Adrenal gland (tissue), 12 donors: ENCODE results near the gene CEP164. TPM values are rescaled to one million over a fixed set of nuclear protein-coding genes. Genes with fewer than 3 reads are reported as not detected.
"Not testable (repeated sequence)": the region's sequence is repeated elsewhere in the genome, so short reads cannot be mapped to it uniquely, and the experiment has no call there.

Source experiments
- DNase-seq, 7 donors: peaks; one replicate each; pipeline ENCODE4 v3.0.0-alpha.2; 2019 to 2020
- H3K27ac ChIP-seq, 5 donors: fragments of 200-600 bp; sonication (generic) in 4 of 5; 1 replicate in 3 of 5; 2 replicates in 2 of 5; pipeline versions ENCODE4 v1.5.1 to v1.8.0; 2016 to 2020; ENCODE audit warnings: mild to moderate bottlenecking in 1 of 5
- H3K27me3 ChIP-seq: fragments of 200-600 bp; 2 replicates; pipeline ENCODE4 v1.8.0; 2021
- H3K36me3 ChIP-seq, 2 donors: fragments of 200-600 bp; replicated peaks in 1 of 2; 1 replicate in 1 of 2; 2 replicates in 1 of 2; pipeline versions ENCODE4 v1.5.1 to v1.8.0; 2018 to 2022
- H3K4me1 ChIP-seq, 2 donors: fragments of 200-600 bp; replicated peaks in 1 of 2; 1 replicate in 1 of 2; 2 replicates in 1 of 2; pipeline versions ENCODE4 v1.5.1 to v1.8.0; 2018 to 2021
- H3K4me3 ChIP-seq, 4 donors: fragments of 200-600 bp; sonication (generic) in 3 of 4; one replicate each; pipeline ENCODE4 v1.5.1; 2016 to 2018
- H3K9me3 ChIP-seq, 3 donors: fragments of 200-600 bp; sonication (generic) in 1 of 3; replicated peaks in 1 of 3; 1 replicate in 2 of 3; 2 replicates in 1 of 3; pipeline versions ENCODE4 v1.5.1 to v1.8.0; 2016 to 2021
- POLR2A ChIP-seq, 2 donors: fragments of 450-650 bp; IDR thresholded peaks; one replicate each; pipeline ENCODE4 v1.6.1; 2017; ENCODE audit warnings: antibody characterized with exemption in 2 of 2, mild to moderate bottlenecking in 2 of 2, moderate library complexity in 1 of 2
- WGBS, 4 donors: extraction: QIAGEN DNeasy Blood & Tissue Kit in 2 of 4; methylation state at CpG; one replicate each; pipeline versions ENCODE4 v1.1.5 to v1.1.7; 2013 to 2017; 5-methylcytosine and 5-hydroxymethylcytosine counted together
- intact Hi-C, 2 donors: fragments of 100-400 bp; cut with DNase I; formaldehyde crosslinking; loops; one replicate each; pipeline versions ENCODE4 v1.14.1 to v1.15.0; 2022 to 2023
- polyA plus RNA-seq, 3 donors: library from polyadenylated mRNA; stranded (reverse); fragments of 200-250 nt in 2 of 3; fragments of 350-450 nt in 1 of 3; fragmentation: Illumina TruSeq in 1 of 3; extraction: RNeasy Lipid Tissue Mini Kit (QIAGEN cat#74804) in 1 of 3; gene quantifications; one replicate each; pipeline ENCODE4 v1.2.3, GENCODE V29; 2013 to 2014
- total RNA-seq, 9 donors: library from RNA; depleted of rRNA in 4 of 9; stranded (reverse); fragments of >200 nt in 4 of 9; fragments of 120-200 nt in 1 of 9; fragmentation: NEBNext Ultra II Directional in 1 of 9; extraction: Animal tissue kit (Norgen Biotek cat#: 25700) in 1 of 9; gene quantifications; one replicate each; pipeline versions ENCODE4 v1.1.0 to v1.2.4, GENCODE V29; 2013 to 2023
- TF ChIP-seq, protein P1 (sequence below), 6 experiments: fragments of 450-650 bp in 4 of 6; fragments of 200-600 bp in 2 of 6; sonication (generic) in 1 of 6; IDR thresholded peaks; 1 replicate in 5 of 6; 2 replicates in 1 of 6; pipeline versions ENCODE4 v1.5.1 to v1.8.0; 2016 to 2021; ENCODE audit warnings: antibody characterized with exemption in 6 of 6, mild to moderate bottlenecking in 2 of 6, moderate library complexity in 1 of 6
- donor health status: healthy with polysubstance abuse.
- donor health status: Bipolar disorder and iron deficiency.
- donor health status: DM: yes; HTN: yes; CAD: no.
- donor health status: DM: no; HTN: no; CAD: no.
- donor health status: DM: no; HTN: no; CAD: no.
- donor health status: DM: yes; HTN: yes; CAD: no.

The CEP164 gene
- total and polyA plus RNA-seq, 12 donors, result 10.6 to 82.9 (median 24.1) TPM

DNA sequence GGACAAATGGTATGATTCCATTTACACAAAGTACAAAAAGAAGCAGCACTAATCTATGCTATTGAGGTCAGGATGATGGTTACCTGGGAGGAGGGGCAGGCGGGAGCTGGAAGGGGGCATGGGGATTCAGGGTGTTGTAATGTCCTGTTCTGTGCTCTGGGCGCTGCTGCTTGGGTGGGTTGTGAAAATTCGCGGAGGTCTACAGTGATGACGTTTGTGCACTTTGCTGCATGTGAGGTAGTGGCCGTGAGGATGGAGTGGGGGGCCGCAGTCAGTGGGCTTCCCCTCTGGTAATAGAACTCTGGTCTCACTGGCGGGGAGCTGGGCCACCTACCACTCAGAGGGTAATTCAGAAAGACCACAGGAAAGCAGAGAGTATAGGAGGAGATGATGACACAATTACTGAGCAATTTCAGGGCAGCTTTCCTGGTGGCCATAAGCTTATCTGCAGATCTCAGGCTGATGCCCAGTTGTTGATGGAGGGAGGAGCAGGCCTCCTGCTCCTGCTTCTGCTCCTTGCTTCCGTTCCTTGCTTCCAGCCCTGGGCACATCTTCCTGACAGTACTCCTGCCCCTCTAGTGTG lies 121.5 kb downstream of the CEP164 start:
- Histone ChIP-seq H3K9me3 (no peaks in the 10 kb centered on the region), H3K27me3 (no peaks in the 10 kb centered on the region), H3K36me3 (no peaks in the 10 kb centered on the region), H3K4me3 (no peak overlapping the region), H3K4me1 (no peaks in the 10 kb centered on the region), H3K27ac (no peak overlapping the region)
- no peak for TF ChIP-seq POLR2A (IDR thresholded peaks at IDR 0.05)
- no peak for DNase-seq
- WGBS, 4 donors, result 80 to 86% (median 85%) methylated on average over 9 of the region's 9 CpGs
- intact Hi-C loops, result no loop called here

DNA sequence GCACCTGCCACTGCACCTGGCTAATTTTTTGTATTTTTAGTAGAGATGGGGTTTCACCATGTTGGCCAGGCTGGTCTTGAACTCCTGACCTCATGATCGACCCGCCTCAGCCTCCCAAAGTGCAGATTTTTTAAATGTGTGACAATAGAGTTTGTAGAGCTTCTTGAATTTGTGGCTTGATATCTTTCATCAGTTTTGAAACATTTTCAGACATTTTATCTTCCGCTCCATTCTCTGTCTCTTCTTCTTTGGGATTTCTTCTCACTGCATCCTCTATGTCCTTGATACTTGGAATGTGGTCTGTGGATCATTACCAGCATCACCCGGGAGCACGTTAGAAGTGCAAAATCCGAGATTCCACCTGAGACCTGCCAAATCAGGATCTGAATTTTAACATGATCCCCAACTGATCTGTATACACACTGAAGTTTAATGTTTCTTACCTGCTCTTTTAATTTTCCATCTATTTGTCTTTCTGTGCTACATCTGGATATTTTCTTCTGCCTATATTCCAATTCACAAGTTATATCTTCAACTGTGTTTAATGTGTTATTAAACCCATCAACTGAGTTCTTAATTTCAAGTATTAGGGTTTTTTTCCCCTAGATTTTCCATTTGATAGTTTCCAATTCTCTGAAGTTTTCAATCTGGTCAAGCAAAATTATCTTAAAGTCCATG lies 126.4 kb downstream of the CEP164 start:
- Histone ChIP-seq H3K4me3 (no peak overlapping the region), H3K27ac (no peak overlapping the region), H3K27me3 (no peaks in the 10 kb centered on the region), H3K9me3 (no peaks in the 10 kb centered on the region), H3K36me3 (no peaks in the 10 kb centered on the region), H3K4me1 (no peaks in the 10 kb centered on the region)
- WGBS, 4 donors, result 87 to 98% (median 92%) methylated on average over 6 of the region's 6 CpGs
- intact Hi-C loops, result no loop called here
- no peak for TF ChIP-seq POLR2A (IDR thresholded peaks at IDR 0.05)
- TF ChIP-seq, protein P1, sequence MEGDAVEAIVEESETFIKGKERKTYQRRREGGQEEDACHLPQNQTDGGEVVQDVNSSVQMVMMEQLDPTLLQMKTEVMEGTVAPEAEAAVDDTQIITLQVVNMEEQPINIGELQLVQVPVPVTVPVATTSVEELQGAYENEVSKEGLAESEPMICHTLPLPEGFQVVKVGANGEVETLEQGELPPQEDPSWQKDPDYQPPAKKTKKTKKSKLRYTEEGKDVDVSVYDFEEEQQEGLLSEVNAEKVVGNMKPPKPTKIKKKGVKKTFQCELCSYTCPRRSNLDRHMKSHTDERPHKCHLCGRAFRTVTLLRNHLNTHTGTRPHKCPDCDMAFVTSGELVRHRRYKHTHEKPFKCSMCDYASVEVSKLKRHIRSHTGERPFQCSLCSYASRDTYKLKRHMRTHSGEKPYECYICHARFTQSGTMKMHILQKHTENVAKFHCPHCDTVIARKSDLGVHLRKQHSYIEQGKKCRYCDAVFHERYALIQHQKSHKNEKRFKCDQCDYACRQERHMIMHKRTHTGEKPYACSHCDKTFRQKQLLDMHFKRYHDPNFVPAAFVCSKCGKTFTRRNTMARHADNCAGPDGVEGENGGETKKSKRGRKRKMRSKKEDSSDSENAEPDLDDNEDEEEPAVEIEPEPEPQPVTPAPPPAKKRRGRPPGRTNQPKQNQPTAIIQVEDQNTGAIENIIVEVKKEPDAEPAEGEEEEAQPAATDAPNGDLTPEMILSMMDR (IDR thresholded peaks at IDR 0.05), result no peak
- no peak for DNase-seq

DNA sequence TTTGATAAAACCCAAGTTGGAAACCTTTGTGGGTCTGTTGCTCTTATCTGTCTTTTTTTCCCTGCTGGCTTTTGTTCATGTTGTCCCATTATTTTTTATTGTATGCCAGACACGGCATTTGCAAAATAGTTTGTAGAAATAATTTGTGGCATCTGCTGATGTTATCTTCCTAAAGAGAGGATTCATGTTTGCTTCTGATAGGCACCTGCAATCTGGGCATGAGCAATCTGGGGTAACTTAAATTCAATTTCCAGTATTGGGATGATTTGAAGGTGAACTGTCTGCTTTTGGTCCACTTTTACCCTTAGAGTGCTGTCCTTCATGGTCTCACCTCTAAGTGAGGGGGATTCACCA lies 126.9 kb downstream of the CEP164 start:
- no peak for DNase-seq
- Histone ChIP-seq H3K27me3 (no peaks in the 10 kb centered on the region), H3K4me1 (no peaks in the 10 kb centered on the region), H3K9me3 (no peaks in the 10 kb centered on the region), H3K4me3 (no peak overlapping the region), H3K27ac (no peak overlapping the region), H3K36me3 (no peaks in the 10 kb centered on the region)
- intact Hi-C loops, result no loop called here
- TF ChIP-seq, protein P1 (IDR thresholded peaks at IDR 0.05), result no peak
- no peak for TF ChIP-seq POLR2A (IDR thresholded peaks at IDR 0.05)
- 72 to 88% (median 79%) methylated on average over 1 of the region's 1 CpG for WGBS, 4 donors

DNA sequence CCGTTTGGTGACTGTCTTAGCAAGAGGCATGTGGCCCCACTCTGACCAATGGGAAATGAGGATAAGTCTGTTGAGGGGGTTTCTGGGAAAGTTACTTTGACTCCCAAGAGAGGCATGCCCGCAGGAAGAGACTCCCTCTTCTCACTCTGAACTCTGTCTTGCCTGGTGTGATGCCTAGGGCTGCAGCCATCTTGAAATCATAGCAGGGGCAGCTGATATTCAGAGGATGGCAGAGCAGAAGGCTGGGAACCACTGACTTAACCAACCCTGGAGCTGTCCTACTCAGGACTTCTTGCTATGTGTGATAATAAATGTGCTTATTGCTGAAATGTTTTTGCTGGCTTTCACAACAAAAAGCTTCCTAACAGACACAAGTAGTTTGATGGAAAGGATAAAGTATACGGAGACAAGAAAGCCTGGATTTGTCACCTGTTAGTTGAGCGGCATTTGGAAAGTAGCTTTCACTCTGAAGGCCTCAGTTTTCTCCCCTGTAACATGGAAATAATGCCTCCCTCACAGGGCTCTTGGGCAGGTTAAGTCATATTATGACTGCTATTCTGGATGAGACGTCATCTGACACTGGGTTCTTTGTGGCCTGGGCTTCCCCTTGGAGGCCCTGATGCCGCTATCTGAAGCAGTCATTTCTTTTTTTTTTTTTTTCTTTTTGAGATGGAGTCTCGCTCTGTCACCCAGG lies 128.5 kb downstream of the CEP164 start:
- TF ChIP-seq, protein P1 (IDR thresholded peaks at IDR 0.05), result no peak
- TF ChIP-seq POLR2A (IDR thresholded peaks at IDR 0.05), result no peak
- intact Hi-C loops, result no loop called here
- no peak for DNase-seq

DNA sequence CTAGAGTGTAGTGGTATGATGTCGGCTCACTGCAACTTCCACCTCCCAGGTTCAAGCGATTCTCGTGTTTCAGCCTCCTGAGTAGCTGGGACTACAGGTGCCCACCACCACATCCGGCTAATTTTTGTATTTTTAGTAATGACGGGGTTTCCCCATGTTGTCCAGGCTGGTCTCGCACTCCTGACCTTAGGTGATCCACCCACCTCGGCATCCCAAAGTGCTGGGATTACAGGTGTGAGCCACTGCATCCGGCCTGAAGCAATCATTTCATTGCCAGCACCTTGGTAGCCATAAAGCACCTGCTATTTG lies 129.0 kb downstream of the CEP164 start:
- WGBS, 4 donors, result 92 to 96% (median 93%) methylated on average over 8 of the region's 8 CpGs
- H3K4me3 ChIP-seq, H3K4me1 ChIP-seq, intact Hi-C loops, DNase-seq, H3K36me3 ChIP-seq, H3K27ac ChIP-seq, H3K27me3 ChIP-seq, H3K9me3 ChIP-seq: not testable (repeated sequence)

More for the DNA sequence above, 128.5 kb downstream of the CEP164 start:
- Histone ChIP-seq H3K4me1 (no peaks in the 10 kb centered on the region), H3K27me3 (no peaks in the 10 kb centered on the region), H3K27ac (no peak overlapping the region), H3K36me3 (no peaks in the 10 kb centered on the region), H3K9me3 (no peaks in the 10 kb centered on the region), H3K4me3 (no peak overlapping the region)
- 81 to 90% (median 86%) methylated on average over 7 of the region's 7 CpGs for WGBS, 4 donors
